K562 (cell line): Measurements from ENCODE around the gene OR52I2.

Experiments
- BRCA1 ChIP-seq, 2 experiments: fragments of 450-650 bp in 1 of 2; sonication (generic) in 1 of 2; formaldehyde crosslinking in 1 of 2; IDR thresholded peaks; 2 replicates each; pipeline versions ENCODE4 v1.5.0 to v1.6.1; 2017 to 2020; ENCODE audit warnings: mild to moderate bottlenecking in 1 of 2, missing genetic modification reagents in 1 of 2
- CHD1 ChIP-seq: fragments of 200-600 bp; sonication (generic); IDR thresholded peaks from one replicate; pipeline ENCODE4 v1.6.1; 2012; ENCODE audit warnings: mild to moderate bottlenecking, moderate library complexity, low read length, inconsistent platforms
- MCM3 ChIP-seq: fragments of 450-650 bp; IDR thresholded peaks from 2 replicates; pipeline ENCODE4 v1.6.1; 2016
- NUFIP1 ChIP-seq: fragments of 450-650 bp; IDR thresholded peaks from 2 replicates; pipeline ENCODE4 v1.6.1; 2018; ENCODE audit not compliant: partially characterized antibody
- SP1 ChIP-seq: sonication (generic); formaldehyde crosslinking; IDR thresholded peaks from 2 replicates; pipeline ENCODE4 v1.8.1; 2022; ENCODE audit warnings: mild to moderate bottlenecking, missing genetic modification reagents
- TF ChIP-seq, protein P1 (sequence below): fragments of 250-450 bp; sonication (Bioruptor Pico); IDR thresholded peaks from 2 replicates; pipeline ENCODE4 v1.4.0; 2020; ENCODE audit warnings: mild to moderate bottlenecking, moderate library complexity
- TF ChIP-seq, protein P2 (sequence below): sonication (generic); formaldehyde crosslinking; IDR thresholded peaks from 2 replicates; pipeline ENCODE4 v1.5.0; 2020; ENCODE audit warnings: missing genetic modification reagents
- TF ChIP-seq, protein P3 (sequence below), 2 experiments: fragments of 450-650 bp; IDR thresholded peaks; 2 replicates each; pipeline ENCODE4 v1.6.1; 2016

DNA sequence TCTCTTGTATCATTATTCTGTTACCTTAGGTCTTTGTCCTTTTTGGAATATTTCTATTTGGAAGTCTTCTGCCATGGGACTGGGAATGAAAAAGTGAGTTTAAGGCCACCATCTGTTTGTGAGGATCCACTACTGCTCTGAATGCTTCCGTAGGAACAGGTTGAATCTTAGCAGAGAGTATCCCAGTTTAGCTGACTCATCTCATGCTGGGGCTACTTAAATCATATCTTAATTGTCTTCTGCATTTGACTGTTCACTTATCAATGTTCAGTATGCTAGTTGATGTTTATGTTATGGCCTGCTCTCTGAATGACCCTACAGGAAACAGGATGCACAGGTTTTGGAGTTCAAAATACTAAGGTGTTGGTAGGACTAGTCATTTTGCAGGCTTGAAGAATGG lies 1.4 kb upstream of the OR52I2 start:
- TF ChIP-seq MCM3 (no peak), CHD1 (no peak), SP1 (no peak), BRCA1 (IDR thresholded peaks at IDR 0.05) (no peak), BRCA1 (CRISPR knock-in tag; IDR thresholded peaks at IDR 0.05) (no peak), NUFIP1 (no peak)
- TF ChIP-seq, protein P1, sequence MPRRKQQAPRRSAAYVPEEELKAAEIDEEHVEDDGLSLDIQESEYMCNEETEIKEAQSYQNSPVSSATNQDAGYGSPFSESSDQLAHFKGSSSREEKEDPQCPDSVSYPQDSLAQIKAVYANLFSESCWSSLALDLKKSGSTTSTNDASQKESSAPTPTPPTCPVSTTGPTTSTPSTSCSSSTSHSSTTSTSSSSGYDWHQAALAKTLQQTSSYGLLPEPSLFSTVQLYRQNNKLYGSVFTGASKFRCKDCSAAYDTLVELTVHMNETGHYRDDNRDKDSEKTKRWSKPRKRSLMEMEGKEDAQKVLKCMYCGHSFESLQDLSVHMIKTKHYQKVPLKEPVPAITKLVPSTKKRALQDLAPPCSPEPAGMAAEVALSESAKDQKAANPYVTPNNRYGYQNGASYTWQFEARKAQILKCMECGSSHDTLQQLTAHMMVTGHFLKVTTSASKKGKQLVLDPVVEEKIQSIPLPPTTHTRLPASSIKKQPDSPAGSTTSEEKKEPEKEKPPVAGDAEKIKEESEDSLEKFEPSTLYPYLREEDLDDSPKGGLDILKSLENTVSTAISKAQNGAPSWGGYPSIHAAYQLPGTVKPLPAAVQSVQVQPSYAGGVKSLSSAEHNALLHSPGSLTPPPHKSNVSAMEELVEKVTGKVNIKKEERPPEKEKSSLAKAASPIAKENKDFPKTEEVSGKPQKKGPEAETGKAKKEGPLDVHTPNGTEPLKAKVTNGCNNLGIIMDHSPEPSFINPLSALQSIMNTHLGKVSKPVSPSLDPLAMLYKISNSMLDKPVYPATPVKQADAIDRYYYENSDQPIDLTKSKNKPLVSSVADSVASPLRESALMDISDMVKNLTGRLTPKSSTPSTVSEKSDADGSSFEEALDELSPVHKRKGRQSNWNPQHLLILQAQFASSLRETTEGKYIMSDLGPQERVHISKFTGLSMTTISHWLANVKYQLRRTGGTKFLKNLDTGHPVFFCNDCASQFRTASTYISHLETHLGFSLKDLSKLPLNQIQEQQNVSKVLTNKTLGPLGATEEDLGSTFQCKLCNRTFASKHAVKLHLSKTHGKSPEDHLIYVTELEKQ (CRISPR knock-in tag), result no peak
- TF ChIP-seq, protein P2, sequence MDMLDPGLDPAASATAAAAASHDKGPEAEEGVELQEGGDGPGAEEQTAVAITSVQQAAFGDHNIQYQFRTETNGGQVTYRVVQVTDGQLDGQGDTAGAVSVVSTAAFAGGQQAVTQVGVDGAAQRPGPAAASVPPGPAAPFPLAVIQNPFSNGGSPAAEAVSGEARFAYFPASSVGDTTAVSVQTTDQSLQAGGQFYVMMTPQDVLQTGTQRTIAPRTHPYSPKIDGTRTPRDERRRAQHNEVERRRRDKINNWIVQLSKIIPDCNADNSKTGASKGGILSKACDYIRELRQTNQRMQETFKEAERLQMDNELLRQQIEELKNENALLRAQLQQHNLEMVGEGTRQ (CRISPR knock-in tag), result no peak
- TF ChIP-seq, protein P3, sequence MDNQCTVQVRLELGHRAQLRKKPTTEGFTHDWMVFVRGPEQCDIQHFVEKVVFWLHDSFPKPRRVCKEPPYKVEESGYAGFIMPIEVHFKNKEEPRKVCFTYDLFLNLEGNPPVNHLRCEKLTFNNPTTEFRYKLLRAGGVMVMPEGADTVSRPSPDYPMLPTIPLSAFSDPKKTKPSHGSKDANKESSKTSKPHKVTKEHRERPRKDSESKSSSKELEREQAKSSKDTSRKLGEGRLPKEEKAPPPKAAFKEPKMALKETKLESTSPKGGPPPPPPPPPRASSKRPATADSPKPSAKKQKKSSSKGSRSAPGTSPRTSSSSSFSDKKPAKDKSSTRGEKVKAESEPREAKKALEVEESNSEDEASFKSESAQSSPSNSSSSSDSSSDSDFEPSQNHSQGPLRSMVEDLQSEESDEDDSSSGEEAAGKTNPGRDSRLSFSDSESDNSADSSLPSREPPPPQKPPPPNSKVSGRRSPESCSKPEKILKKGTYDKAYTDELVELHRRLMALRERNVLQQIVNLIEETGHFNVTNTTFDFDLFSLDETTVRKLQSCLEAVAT (IDR thresholded peaks at IDR 0.05), result no peak
